NCI-H2107 treated with DMSO at 0.1 percent for 48 hours (cell line): Measurements from ENCODE around the gene CFAP74.
"Not testable (repeated sequence)": the region's sequence is repeated elsewhere in the genome, so short reads cannot be mapped to it uniquely, and the experiment has no call there.

Source experiments
- DNase-seq: peaks from one replicate; lab custom pipeline; 2025; ENCODE audit not compliant: unreplicated experiment; lab: John Stamatoyannopoulos, UW

Gene CFAP74

GRCh38 chr1:1954831-1955441 lies 48.6 kb downstream of the CFAP74 start:
- DNase-seq, result no peak

GRCh38 chr1:1954015-1954414 lies 49.6 kb downstream of the CFAP74 start:
- no peak for DNase-seq

GRCh38 chr1:1950940-1951339 lies 52.6 kb downstream of the CFAP74 start:
- DNase-seq, result no peak

- DNase-seq, result no peak
Measured at GRCh38 chr1:1948783-1949182, 54.8 kb downstream of the CFAP74 start.

GRCh38 chr1:1947493-1947892 lies 56.1 kb downstream of the CFAP74 start:
- no peak for DNase-seq

GRCh38 chr1:1946540-1946939 lies 57.0 kb downstream of the CFAP74 start:
- no peak for DNase-seq

- DNase-seq, result no peak
Measured at GRCh38 chr1:1945782-1946393, 57.7 kb downstream of the CFAP74 start.

GRCh38 chr1:1943834-1944570 lies 59.6 kb downstream of the CFAP74 start:
- DNase-seq, result no peak

- no peak for DNase-seq
Measured at GRCh38 chr1:1942753-1943656, 60.6 kb downstream of the CFAP74 start.

GRCh38 chr1:1941868-1942752 lies 61.5 kb downstream of the CFAP74 start:
- DNase-seq, result no peak

- DNase-seq, result no peak
Measured at GRCh38 chr1:1941211-1941841, 62.3 kb downstream of the CFAP74 start.

- no peak for DNase-seq
Measured at GRCh38 chr1:1940123-1940425, 63.5 kb downstream of the CFAP74 start.

GRCh38 chr1:1939296-1940122 lies 64.1 kb downstream of the CFAP74 start:
- no peak for DNase-seq

GRCh38 chr1:1938613-1939295 lies 64.8 kb downstream of the CFAP74 start:
- DNase-seq, result no peak

- no peak for DNase-seq
Measured at GRCh38 chr1:1938276-1938573, 65.4 kb downstream of the CFAP74 start.

- no peak for DNase-seq
Measured at GRCh38 chr1:1937549-1938275, 65.9 kb downstream of the CFAP74 start.

- no peak for DNase-seq
Measured at GRCh38 chr1:1937061-1937460, 66.5 kb downstream of the CFAP74 start.

GRCh38 chr1:1934848-1935247 lies 68.7 kb downstream of the CFAP74 start:
- not testable (repeated sequence) for DNase-seq
